IMR-90 (cell line): ENCODE data around the gene SPATA3. TPM values are rescaled to one million over a fixed set of nuclear protein-coding genes. Genes with fewer than 3 reads are reported as not detected.
A peak's percentile ranks its signal among the peaks of the same experiment; 100 is the strongest.

ENCODE experiments used
- ATAC-seq: fragments of 200-7000 bp; cut with Tn5 transposase; 2 replicates; pipeline ENCODE4 v1.9.1; 2020; ENCODE audit warnings: low read depth, mild to moderate bottlenecking, moderate library complexity
- BruUV-seq: library from RNA; stranded (reverse); fragments of 400-500 nt; replicated peaks from 2 replicates; lab custom pipeline; 2021; lab: Mats Ljungman, UMichigan
- CTCF ChIA-PET: fragments of 300-600 bp; formaldehyde crosslinking; extraction: SDS; loops from one replicate; lab custom pipeline; 2021; ENCODE audit warnings: antibody characterized with exemption; lab: Yijun Ruan, JAX
- POLR2A ChIA-PET: fragments of 300-600 bp; sonication (Branson Sonifier 250); formaldehyde crosslinking; loops from one replicate; lab custom pipeline; 2022; ENCODE audit warnings: antibody characterized with exemption; ENCODE audit not compliant: unreplicated experiment; lab: Charles Lee
- DNase-seq: peaks from one replicate; pipeline ENCODE4 v3.0.0; 2013
- H2AFZ ChIP-seq: replicated peaks from 2 replicates; pipeline ENCODE3; 2013; ENCODE audit warnings: low read length, mild to moderate bottlenecking; ENCODE audit not compliant: poor library complexity
- H2AK5ac ChIP-seq: 2 replicates; pipeline ENCODE4 v1.6.1; 2013; ENCODE audit warnings: low read depth, low read length, inconsistent platforms
- H2AK9ac ChIP-seq: replicated peaks from 2 replicates; pipeline ENCODE3; 2013; ENCODE audit warnings: mild to moderate bottlenecking, low read depth, low read length, moderate library complexity; ENCODE audit not compliant: poor library complexity
- H2BK120ac ChIP-seq: 2 replicates; pipeline ENCODE4 v1.6.1; 2013; ENCODE audit warnings: low read depth, low read length, inconsistent platforms
- H2BK15ac ChIP-seq: 3 replicates; pipeline ENCODE4 v1.6.1; 2013; ENCODE audit warnings: low read depth, low read length, inconsistent platforms
- H2BK20ac ChIP-seq: 2 replicates; pipeline ENCODE4 v1.6.1; 2013; ENCODE audit warnings: low read depth, mild to moderate bottlenecking, inconsistent platforms, low read length, moderate library complexity
- H2BK5ac ChIP-seq: 2 replicates; pipeline ENCODE4 v1.6.1; 2013; ENCODE audit warnings: mild to moderate bottlenecking, low read depth, low read length, inconsistent platforms; ENCODE audit not compliant: poor library complexity, severe bottlenecking
- H3K14ac ChIP-seq: replicated peaks from 2 replicates; pipeline ENCODE4 v1.6.1; 2013; ENCODE audit warnings: low read depth, low read length, inconsistent platforms
- H3K18ac ChIP-seq: 2 replicates; pipeline ENCODE4 v1.6.1; 2013; ENCODE audit warnings: low read depth, low read length, control low read depth
- H3K23ac ChIP-seq: 2 replicates; pipeline ENCODE4 v1.6.1; 2013; ENCODE audit warnings: low read depth, low read length, inconsistent platforms
- H3K27ac ChIP-seq: 2 replicates; pipeline ENCODE4 v1.5.1; 2013; ENCODE audit warnings: mild to moderate bottlenecking, control low read depth, low read length; ENCODE audit not compliant: insufficient read depth
- H3K27me3 ChIP-seq: 2 replicates; pipeline ENCODE4 v1.6.1; 2013; ENCODE audit warnings: low read length; ENCODE audit not compliant: control insufficient read depth, insufficient read depth
- H3K36me3 ChIP-seq: 2 replicates; pipeline ENCODE4 v1.6.1; 2013; ENCODE audit warnings: low read length, mixed read lengths; ENCODE audit not compliant: control insufficient read depth, insufficient read depth
- H3K4ac ChIP-seq: 2 replicates; pipeline ENCODE4 v1.6.1; 2013; ENCODE audit warnings: low read depth, low read length, inconsistent platforms
- H3K4me1 ChIP-seq: 2 replicates; pipeline ENCODE4 v1.6.1; 2013; ENCODE audit warnings: low read length, mixed read lengths; ENCODE audit not compliant: control insufficient read depth, insufficient read depth
- H3K4me2 ChIP-seq: 2 replicates; pipeline ENCODE4 v1.6.1; 2013; ENCODE audit warnings: low read depth, mild to moderate bottlenecking, control low read depth, low read length, moderate library complexity
- H3K4me3 ChIP-seq: 2 replicates; pipeline ENCODE4 v1.5.1; 2013; ENCODE audit warnings: low read depth, mild to moderate bottlenecking, control low read depth, low read length, moderate library complexity; ENCODE audit not compliant: insufficient read depth
- H3K56ac ChIP-seq: 2 replicates; pipeline ENCODE4 v1.6.1; 2013; ENCODE audit warnings: low read length, inconsistent platforms; ENCODE audit not compliant: insufficient read depth; ENCODE audit errors: extremely low read depth
- H3K79me1 ChIP-seq, 2 experiments: 2 replicates each; pipeline ENCODE4 v1.6.1; 2013; ENCODE audit warnings: low read length in 2 of 2, inconsistent platforms in 1 of 2, low read depth in 1 of 2
- H3K9ac ChIP-seq: 2 replicates; pipeline ENCODE4 v1.6.1; 2013; ENCODE audit warnings: low read depth, low read length, control low read depth
- H3K9me1 ChIP-seq: 2 replicates; pipeline ENCODE4 v1.6.1; 2013; ENCODE audit warnings: low read length, inconsistent platforms; ENCODE audit not compliant: insufficient read depth
- H3K9me3 ChIP-seq: 2 replicates; pipeline ENCODE4 v1.6.1; 2013; ENCODE audit warnings: low read length; ENCODE audit not compliant: control insufficient read depth, insufficient read depth
- H4K20me1 ChIP-seq: 2 replicates; pipeline ENCODE4 v1.6.1; 2013; ENCODE audit warnings: low read length, inconsistent platforms; ENCODE audit not compliant: insufficient read depth
- H4K5ac ChIP-seq: 2 replicates; pipeline ENCODE4 v1.6.1; 2013; ENCODE audit warnings: mild to moderate bottlenecking, low read depth, low read length, control low read depth
- H4K8ac ChIP-seq, 2 experiments: 2 replicates each; pipeline ENCODE4 v1.6.1; 2013; ENCODE audit warnings: low read depth in 2 of 2, low read length in 2 of 2, control low read depth in 1 of 2, inconsistent platforms in 1 of 2
- H4K91ac ChIP-seq: 2 replicates; pipeline ENCODE4 v1.6.1; 2013; ENCODE audit warnings: low read depth, low read length, inconsistent platforms; ENCODE audit not compliant: insufficient read depth
- CHD1 ChIP-seq: IDR thresholded peaks from 2 replicates; pipeline ENCODE4 v1.6.1; 2012; ENCODE audit warnings: low read depth, low read length, improper control_type of control experiment
- FOS ChIP-seq: fragments of 150-350 bp; IDR thresholded peaks from 2 replicates; pipeline ENCODE4 v1.6.1; 2016; ENCODE audit warnings: low read depth, low read length
- dilution Hi-C: fragments of 300-500 bp; cut with HindIII; formaldehyde crosslinking; loops from one replicate; pipeline ENCODE4 v1.14.3; 2018; ENCODE audit warnings: low sequenced_read_pairs; ENCODE audit not compliant: unreplicated experiment
- in situ Hi-C: fragments of 300-500 bp; cut with MboI; formaldehyde crosslinking; loops from 3 replicates; pipeline ENCODE4 v1.14.3; 2019; ENCODE audit warnings: low sequenced_read_pairs, inconsistent platforms, mixed read lengths
- intact Hi-C: fragments of 100-400 bp; cut with micrococcal nuclease; formaldehyde crosslinking; loops from 2 replicates; pipeline ENCODE4 v1.10.0; 2022
- polyA plus RNA-seq, 3 experiments: library from polyadenylated mRNA; depleted of rRNA; stranded (reverse); fragments of >200 nt; gene quantifications; 2 replicates each; pipeline ENCODE4 v1.2.3, GENCODE V29; 2012; ENCODE audit warnings: low replicate concordance in 1 of 3
- total RNA-seq: library from RNA; depleted of rRNA; stranded (reverse); fragments of >200 nt; gene quantifications from 2 replicates; pipeline ENCODE4 v1.2.3, GENCODE V29; 2012

The SPATA3 gene
- total and polyA plus RNA-seq, 2 of the 4 experiments (the other 2 are of a cell fraction) = not detected

GRCh38 chr2:230957756-230958391, 38.0 kb upstream of the SPATA3 start:
- no peak overlapping the region for H2AFZ ChIP-seq
- H4K20me1 ChIP-seq = no peaks in the 10 kb centered on the region
- H3K4me2 ChIP-seq = peak overlapping the region; percentile 65
- H4K5ac ChIP-seq = no peak overlapping the region
- no peak overlapping the region for H2AK9ac ChIP-seq
- H3K9me1 ChIP-seq = no peaks in the 10 kb centered on the region
- no peak for DNase-seq
- no peaks in the 10 kb centered on the region for H3K79me1 ChIP-seq
- H3K4me1 ChIP-seq = no peaks in the 10 kb centered on the region
- no peak overlapping the region for H3K4ac ChIP-seq
- ChIA-PET POLR2A (interaction anchor here (0.6 kb wide), 1 partner anchor 9 kb away, joined by 4 read pairs; no protein-coding TSS in a partner anchor), CTCF (interaction anchor here (0.6 kb wide), 1 partner anchor 442 kb away, joined by 4 read pairs; no protein-coding TSS in a partner anchor)
- no peak overlapping the region for H3K56ac ChIP-seq
- no peak overlapping the region for H4K8ac ChIP-seq
- no TSS peak for BruUV-seq
- peak overlapping the region; percentile 9; the same call in 1 of the 2 replicates for H3K4me3 ChIP-seq
- in situ Hi-C loops = no loop called here
- no peak overlapping the region for H2BK5ac ChIP-seq
- H3K18ac ChIP-seq = no peak overlapping the region
- no peak for ATAC-seq
- H3K14ac ChIP-seq = no peak overlapping the region
- H2BK20ac ChIP-seq = no peak overlapping the region
- no peak overlapping the region for H4K91ac ChIP-seq
- H3K27me3 ChIP-seq = peaks cover 37% of the 10 kb centered on the region
- no peak overlapping the region for H2AK5ac ChIP-seq
- dilution Hi-C loops = no loop called here
- TF ChIP-seq CHD1 (no peak), FOS (no peak)
- intact Hi-C loops = loop anchor here (10.0 kb wide), 1 partner anchor 57 kb away; no protein-coding TSS in a partner anchor
- H2BK120ac ChIP-seq = no peak overlapping the region
- H3K36me3 ChIP-seq = no peaks in the 10 kb centered on the region
- H3K9ac ChIP-seq = no peak overlapping the region
- H3K27ac ChIP-seq = no peak overlapping the region
- no peak overlapping the region for H3K23ac ChIP-seq
- H3K9me3 ChIP-seq = peaks cover 3% of the 10 kb centered on the region; the same call in 1 of the 2 replicates
- H2BK15ac ChIP-seq = no peak overlapping the region
